ENCODE data around the gene GALNT18.
"Not testable (repeated sequence)": the region's sequence is repeated elsewhere in the genome, so short reads cannot be mapped to it uniquely, and the experiment has no call there.

The GALNT18 gene

GRCh38 chr11:11459578-11459977 lies 162.2 kb downstream of the GALNT18 start:
- DNase-seq, result no peak
- no peak for ATAC-seq

GRCh38 chr11:11458485-11458884 lies 163.3 kb downstream of the GALNT18 start:
- DNase-seq, result no peak
- no peak for ATAC-seq

DNA sequence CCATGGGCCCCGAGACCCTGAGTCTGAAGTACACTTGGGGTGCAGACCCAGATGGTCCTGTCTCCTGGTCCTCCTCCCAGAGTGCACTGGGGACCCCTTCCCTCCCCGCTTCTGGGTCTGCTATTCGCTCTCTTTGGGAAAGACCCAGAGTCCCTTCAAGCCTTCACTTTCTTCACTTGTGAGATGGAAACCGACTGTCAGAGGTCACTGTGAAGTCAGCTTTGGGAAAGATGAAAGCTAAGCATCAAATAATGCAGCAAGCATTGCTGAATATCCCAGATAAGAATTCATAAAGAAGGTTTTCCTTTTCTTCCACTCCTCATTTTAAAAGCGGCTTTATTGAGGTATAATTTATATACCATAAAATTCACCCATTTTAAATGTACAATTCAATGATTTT lies 163.8 kb downstream of the GALNT18 start:
- DNase-seq (no peak), ATAC-seq (no peak)

DNA sequence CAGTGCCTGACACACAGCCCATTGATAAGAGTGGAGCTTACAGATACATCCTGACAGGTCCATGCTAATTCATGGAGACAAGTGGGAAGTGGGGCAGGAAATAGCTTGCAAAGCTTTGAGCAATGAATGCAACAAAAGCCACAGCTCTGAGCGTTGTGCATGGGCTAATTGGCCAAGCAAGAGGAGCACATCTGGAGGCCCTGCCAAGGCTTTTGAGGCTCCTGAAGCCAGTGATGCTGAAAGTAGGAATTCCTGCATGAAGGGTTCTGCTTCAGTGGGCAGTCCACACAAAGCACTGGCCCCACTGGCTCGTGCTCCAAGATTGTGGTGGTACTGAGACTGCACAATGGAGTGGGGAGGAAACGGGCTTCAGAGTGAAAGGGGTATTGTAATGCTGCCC lies 164.9 kb downstream of the GALNT18 start:
- ATAC-seq (no peak), DNase-seq (no peak)

DNA sequence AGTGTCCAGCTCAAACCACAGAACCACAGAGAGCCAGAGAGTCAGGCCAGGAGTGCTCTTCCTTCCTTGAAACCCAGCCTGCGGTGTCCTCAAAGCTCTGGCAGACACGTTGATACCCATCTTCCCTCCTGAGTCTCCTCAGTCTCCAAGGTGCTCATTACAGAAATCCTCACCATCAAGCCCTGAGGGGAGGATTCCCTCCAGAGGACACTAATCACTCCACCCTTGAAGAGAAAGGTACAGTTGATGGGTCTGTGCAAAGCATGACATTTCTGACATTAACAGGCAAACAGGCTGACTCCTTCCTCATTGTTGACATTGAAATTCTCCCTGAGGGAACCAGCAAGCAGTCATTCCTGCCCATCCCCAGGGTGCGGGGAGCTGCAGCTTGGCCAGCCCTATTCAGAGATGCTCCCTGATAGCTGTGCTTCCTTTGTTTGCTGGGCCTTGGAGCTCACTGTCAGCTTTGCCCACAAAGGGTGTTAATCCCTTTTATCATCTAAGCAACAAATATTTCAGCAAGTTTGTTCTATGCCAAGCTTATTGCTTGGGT lies 167.1 kb downstream of the GALNT18 start:
- no peak for ATAC-seq

DNA sequence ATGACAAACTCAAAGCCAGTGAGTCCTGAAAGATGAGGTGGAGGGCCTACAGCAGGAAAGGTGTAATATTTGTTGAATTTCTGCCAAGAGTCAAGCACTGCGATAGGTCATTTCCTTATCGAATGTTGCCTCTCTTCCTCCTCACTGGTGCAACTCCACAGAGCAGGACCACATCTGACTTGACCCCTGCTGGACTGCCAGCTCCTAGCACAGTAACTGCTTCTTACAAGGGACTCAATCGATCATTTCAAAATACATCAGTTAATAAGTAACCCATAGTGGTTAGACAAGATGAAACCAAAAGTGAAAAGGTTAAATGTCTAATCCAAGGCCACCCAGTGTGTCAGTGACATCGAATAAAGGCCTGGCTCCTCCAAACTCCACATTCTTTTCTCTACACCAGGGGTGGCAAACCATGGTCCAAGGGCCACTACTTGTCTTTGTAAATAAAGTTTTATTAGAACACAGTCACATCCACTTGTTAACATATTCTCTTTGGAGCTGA lies 170.3 kb downstream of the GALNT18 start:
- ATAC-seq, result no peak
- no peak for DNase-seq

More for the DNA sequence above, 167.1 kb downstream of the GALNT18 start:
- DNase-seq, result no peak

- ATAC-seq, result no peak
- no peak for DNase-seq
Observed at GRCh38 chr11:11450744-11451362, 171.0 kb downstream of the GALNT18 start.

DNA sequence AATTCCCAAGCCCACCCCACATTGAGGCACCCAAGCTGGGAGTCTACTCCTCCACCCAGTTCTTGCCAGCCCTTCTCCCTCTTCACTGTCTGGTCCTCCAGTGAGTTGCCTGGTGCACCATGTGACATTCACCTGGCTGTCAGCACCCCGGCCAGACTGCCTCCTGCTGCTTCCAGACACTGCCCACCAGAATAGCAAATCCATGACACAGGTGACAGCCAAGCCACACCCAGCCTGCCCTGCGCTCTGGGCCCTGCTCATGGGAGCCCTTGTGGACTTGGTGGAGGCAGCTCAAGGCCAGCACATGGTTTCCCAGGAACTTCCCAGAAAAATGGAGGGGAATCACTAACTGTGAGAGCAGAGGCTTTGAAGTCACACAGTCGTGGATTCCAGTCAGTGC lies 172.5 kb downstream of the GALNT18 start:
- ATAC-seq (no peak), DNase-seq (no peak)

GRCh38 chr11:11448626-11449025 lies 173.2 kb downstream of the GALNT18 start:
- DNase-seq (no peak), ATAC-seq (no peak)

DNA sequence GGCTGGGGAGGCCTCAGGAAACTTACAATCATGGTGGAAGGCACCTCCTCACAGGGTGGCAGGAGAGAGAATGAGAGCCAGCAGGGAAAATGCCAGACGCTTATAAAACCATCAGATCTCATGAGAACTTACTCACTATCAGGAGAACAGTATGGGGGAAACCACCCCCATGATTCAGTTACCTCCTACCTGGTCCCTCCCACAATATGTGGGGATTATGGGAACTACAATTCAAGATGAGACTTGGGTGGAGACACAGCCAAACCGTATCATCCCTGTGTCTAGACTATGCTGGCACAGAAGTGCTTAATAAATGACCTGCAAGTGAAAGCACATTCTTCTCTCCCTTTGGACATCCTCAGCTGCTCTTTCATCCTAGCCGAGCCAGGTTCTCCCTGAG lies 174.2 kb downstream of the GALNT18 start:
- ATAC-seq, DNase-seq: not testable (repeated sequence)

DNA sequence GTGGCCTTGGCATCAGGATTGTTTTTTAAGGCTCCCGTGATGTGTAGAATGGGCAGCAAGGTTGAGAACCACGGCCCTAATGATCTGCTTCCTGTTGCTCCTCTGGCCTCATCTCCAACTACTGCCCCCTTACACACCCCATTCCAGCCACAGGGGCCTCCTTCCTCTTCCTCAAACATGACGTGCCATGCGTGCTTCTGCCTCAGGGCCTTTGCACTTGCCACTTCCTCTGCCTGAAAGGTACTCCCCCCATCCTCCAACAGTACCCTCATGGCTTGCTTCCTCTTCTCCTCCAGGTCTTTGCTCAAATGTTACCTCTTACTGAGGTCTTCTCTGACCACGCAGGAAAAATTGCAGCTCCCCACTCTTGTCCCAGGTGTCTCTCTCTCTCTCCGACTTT lies 174.8 kb downstream of the GALNT18 start:
- ATAC-seq, result no peak

GRCh38 chr11:11446564-11446963 lies 175.2 kb downstream of the GALNT18 start:
- ATAC-seq, result no peak
- no peak for DNase-seq

More for the DNA sequence above, 174.8 kb downstream of the GALNT18 start:
- DNase-seq, result no peak

DNA sequence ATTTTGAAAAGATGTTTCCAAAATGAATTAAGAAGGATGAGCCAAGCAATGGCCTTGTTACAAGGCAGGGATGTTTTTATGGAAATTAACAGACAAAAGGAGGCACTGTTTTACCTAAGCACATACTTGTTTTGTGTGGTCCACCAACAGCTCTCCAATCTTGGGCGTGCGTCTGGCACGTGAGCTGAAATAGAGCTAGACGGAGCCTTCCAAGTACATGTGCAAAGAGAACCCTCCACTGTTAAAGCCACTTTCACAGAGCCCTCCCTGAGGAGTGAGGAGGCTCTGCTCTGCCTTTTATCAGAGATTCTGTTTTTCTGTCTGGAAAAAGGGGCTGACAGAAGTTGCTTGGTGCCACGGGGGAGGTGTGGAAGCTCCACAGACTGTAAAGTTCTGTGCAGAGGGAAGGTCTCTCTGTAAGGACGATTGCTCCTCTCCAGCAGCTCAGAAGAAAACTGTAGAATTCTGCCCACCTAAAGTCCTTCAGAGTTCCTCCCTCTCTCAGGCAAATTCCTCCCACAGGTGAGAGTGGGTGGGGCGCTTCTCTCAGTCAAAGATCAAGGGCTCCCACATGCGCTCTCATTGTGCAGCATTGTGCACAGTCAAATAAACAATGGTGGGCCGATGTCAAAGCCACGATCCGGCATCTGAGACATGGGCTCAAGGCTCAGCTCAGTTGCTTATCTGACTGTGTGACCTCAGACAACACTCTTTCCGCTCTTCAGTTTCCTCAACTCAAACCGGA lies 176.2 kb downstream of the GALNT18 start:
- DNase-seq (no peak), ATAC-seq (no peak)

DNA sequence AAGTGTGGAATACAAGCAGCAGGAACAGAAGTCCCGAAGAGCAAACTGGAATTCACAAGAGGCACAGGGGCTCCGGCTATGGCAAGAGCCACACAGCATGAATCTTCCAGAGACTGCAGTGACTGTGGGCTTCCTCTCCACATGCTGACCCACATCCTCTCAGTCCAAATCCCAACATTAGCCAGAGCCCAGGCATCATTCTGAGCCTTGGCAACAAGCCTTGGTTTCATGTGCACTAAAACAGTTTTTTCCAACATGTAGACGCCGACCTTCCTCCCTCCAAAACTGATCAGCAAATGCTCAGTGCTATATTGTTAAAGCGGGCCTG lies 177.0 kb downstream of the GALNT18 start:
- no peak for ATAC-seq
- no peak for DNase-seq

- no peak for DNase-seq
Observed at GRCh38 chr11:11444027-11444803, 177.6 kb downstream of the GALNT18 start.

DNA sequence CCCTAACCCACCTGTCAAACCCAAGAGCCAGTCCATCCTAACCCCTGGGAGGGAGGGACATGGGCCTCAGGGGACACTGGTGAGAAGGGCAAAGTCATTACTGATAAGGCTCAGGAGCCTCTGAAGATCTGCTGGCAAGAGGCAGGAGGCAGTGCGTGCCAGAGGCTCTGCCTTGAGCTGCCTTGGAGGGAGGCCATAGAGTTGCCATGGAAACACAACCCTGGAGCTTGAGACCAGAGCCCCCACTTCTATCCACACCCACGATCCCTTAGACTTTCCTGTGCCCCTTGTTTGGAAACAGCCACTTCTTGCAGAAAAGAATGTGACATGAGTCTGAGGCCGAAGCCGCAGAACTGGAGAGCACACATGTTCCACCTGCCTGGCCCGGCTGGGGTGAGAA lies 179.0 kb downstream of the GALNT18 start:
- DNase-seq (no peak), ATAC-seq (no peak)

More at GRCh38 chr11:11444027-11444803, 177.6 kb downstream of the GALNT18 start:
- no peak for ATAC-seq

GRCh38 chr11:11441516-11441915 lies 180.3 kb downstream of the GALNT18 start:
- ATAC-seq (no peak), DNase-seq (no peak)

- ATAC-seq, result no peak
Observed at GRCh38 chr11:11441091-11441490, 180.7 kb downstream of the GALNT18 start.

GRCh38 chr11:11440144-11440543 lies 181.7 kb downstream of the GALNT18 start:
- DNase-seq, result no peak
- no peak for ATAC-seq

More at GRCh38 chr11:11441091-11441490, 180.7 kb downstream of the GALNT18 start:
- no peak for DNase-seq

- no peak for DNase-seq
Observed at GRCh38 chr11:11439591-11439990, 182.2 kb downstream of the GALNT18 start.

GRCh38 chr11:11436715-11437313 lies 185.0 kb downstream of the GALNT18 start:
- DNase-seq (no peak), ATAC-seq (no peak)

More at GRCh38 chr11:11439591-11439990, 182.2 kb downstream of the GALNT18 start:
- ATAC-seq, result no peak

GRCh38 chr11:11435635-11436034 lies 186.2 kb downstream of the GALNT18 start:
- ATAC-seq, result no peak

More at GRCh38 chr11:11435635-11436034, 186.2 kb downstream of the GALNT18 start:
- no peak for DNase-seq

All from stimulated activated naive CD8-positive, alpha-beta T cell treated with anti-CD3 and anti-CD28 coated beads, Interleukin-15, Interleukin-2, amounts not matched to agents 100 U/mL and 50 U/mL, for 24 hours (primary cell).